GM19099 (cell line): Measurements from ENCODE around the gene DHRS7B.

ENCODE experiments used
- POLR2A ChIP-seq: IDR thresholded peaks from 3 replicates; pipeline ENCODE4 v1.6.1; 2011; ENCODE audit warnings: low read depth; ENCODE audit not compliant: insufficient read length; ENCODE audit errors: extremely low read depth

The DHRS7B gene

GRCh38 chr17:21204935-21205334, 78.2 kb downstream of the DHRS7B start:
- TF ChIP-seq POLR2A, result no peak

GRCh38 chr17:21208352-21208751, 81.6 kb downstream of the DHRS7B start:
- no peak for TF ChIP-seq POLR2A

- TF ChIP-seq POLR2A, result no peak
Observed at GRCh38 chr17:21209511-21210175, 82.9 kb downstream of the DHRS7B start.

GRCh38 chr17:21210411-21211076, 83.8 kb downstream of the DHRS7B start:
- no peak for TF ChIP-seq POLR2A

GRCh38 chr17:21211825-21212479, 85.2 kb downstream of the DHRS7B start:
- TF ChIP-seq POLR2A, result no peak

GRCh38 chr17:21212826-21213637, 86.3 kb downstream of the DHRS7B start:
- TF ChIP-seq POLR2A, result no peak

GRCh38 chr17:21213638-21214014, 86.9 kb downstream of the DHRS7B start:
- TF ChIP-seq POLR2A, result no peak

GRCh38 chr17:21214015-21214776, 87.4 kb downstream of the DHRS7B start, which contains the start of gene TMEM11:
Gene TMEM11, minus strand, starts transcription at chr17:21214161. Its CDS starts 9 bp downstream, at chr17:21214152.
- TF ChIP-seq POLR2A, result peak; percentile 82

- TF ChIP-seq POLR2A, result no peak
Observed at GRCh38 chr17:21214777-21215541, 88.2 kb downstream of the DHRS7B start.

GRCh38 chr17:21215935-21216334, 89.2 kb downstream of the DHRS7B start:
- TF ChIP-seq POLR2A, result no peak

GRCh38 chr17:21217346-21217745, 90.6 kb downstream of the DHRS7B start:
- no peak for TF ChIP-seq POLR2A

GRCh38 chr17:21218101-21218500, 91.3 kb downstream of the DHRS7B start:
- no peak for TF ChIP-seq POLR2A

GRCh38 chr17:21218831-21219380, 92.1 kb downstream of the DHRS7B start:
- TF ChIP-seq POLR2A, result no peak
